ENCODE data around the gene GSN. TPM values are rescaled to one million over a fixed set of nuclear protein-coding genes. Genes with fewer than 3 reads are reported as not detected.
A peak's percentile ranks its signal among the peaks of the same experiment; 100 is the strongest.

The GSN gene
- total and polyA plus RNA-seq, 5 donors from 2014 or later: 2.7 to 12.1 (median 5.2) TPM

GRCh38 chr9:121349009-121349408 is 81.0 kb downstream of the GSN start:
- Mint-ChIP-seq H3K27me3 (no peaks in the 10 kb centered on the region), H3K9me3 (no peaks in the 10 kb centered on the region), H3K4me1 (peaks cover 4 to 7% (median 5%) of the 10 kb centered on the region in 4 donors), H3K36me3 (peaks cover 2% of the 10 kb centered on the region), H3K27ac (no peak overlapping the region), H3K4me3 (no peak overlapping the region)
- Histone ChIP-seq H3K4me3 (ENCODE audit: low read depth, low read length) (no peak overlapping the region), H3K4me1 (ENCODE audit: control insufficient read depth, insufficient read depth, low read length, poor library complexity, severe bottlenecking) (peaks cover 2% of the 10 kb centered on the region), H3K27ac (ENCODE audit: insufficient read depth, low read length, poor library complexity, severe bottlenecking) (no peak overlapping the region), H3K9me3 (ENCODE audit: control insufficient read depth in 2 of 2, low read length in 2 of 2) (no peaks in the 10 kb centered on the region), H3K36me3 (ENCODE audit: control insufficient read depth, insufficient read depth, low read length) (peaks cover 20% of the 10 kb centered on the region), H3K27me3 (ENCODE audit: control insufficient read depth, insufficient read depth, low read length) (no peaks in the 10 kb centered on the region)
- DNase-seq: no peak
- ATAC-seq (ENCODE audit: low read depth in 2 of 2): no peak

GRCh38 chr9:121350036-121350435 is 82.1 kb downstream of the GSN start:
- no peaks in the 10 kb centered on the region for H3K9me3 Mint-ChIP-seq
- Histone ChIP-seq H3K27ac (ENCODE audit: insufficient read depth, low read length, poor library complexity, severe bottlenecking) (no peak overlapping the region), H3K27me3 (ENCODE audit: control insufficient read depth, insufficient read depth, low read length) (no peaks in the 10 kb centered on the region), H3K9me3 (ENCODE audit: control insufficient read depth in 2 of 2, low read length in 2 of 2) (no peaks in the 10 kb centered on the region), H3K4me1 (ENCODE audit: control insufficient read depth, insufficient read depth, low read length, poor library complexity, severe bottlenecking) (peaks cover 2% of the 10 kb centered on the region), H3K4me3 (ENCODE audit: low read depth, low read length) (no peak overlapping the region), H3K36me3 (ENCODE audit: control insufficient read depth, insufficient read depth, low read length) (peaks cover 20% of the 10 kb centered on the region)
- H3K36me3 Mint-ChIP-seq: peaks cover 2% of the 10 kb centered on the region
- ATAC-seq (ENCODE audit: low read depth in 2 of 2) (no peak), DNase-seq (no peak)
- H3K27ac Mint-ChIP-seq: no peak overlapping the region
- H3K27me3 Mint-ChIP-seq: no peaks in the 10 kb centered on the region
- no peak overlapping the region for H3K4me3 Mint-ChIP-seq
- H3K4me1 Mint-ChIP-seq: peaks cover 4 to 7% (median 6%) of the 10 kb centered on the region in 4 donors

GRCh38 chr9:121350993-121351561 is 83.1 kb downstream of the GSN start:
- Mint-ChIP-seq H3K9me3 (no peaks in the 10 kb centered on the region), H3K4me1 (peaks cover 4 to 7% (median 6%) of the 10 kb centered on the region in 4 donors), H3K36me3 (peaks cover 2% of the 10 kb centered on the region), H3K27me3 (no peaks in the 10 kb centered on the region), H3K4me3 (no peak overlapping the region), H3K27ac (no peak overlapping the region)
- Histone ChIP-seq H3K9me3 (ENCODE audit: control insufficient read depth in 2 of 2, low read length in 2 of 2) (no peaks in the 10 kb centered on the region), H3K4me3 (ENCODE audit: low read depth, low read length) (no peak overlapping the region), H3K27ac (ENCODE audit: insufficient read depth, low read length, poor library complexity, severe bottlenecking) (no peak overlapping the region), H3K27me3 (ENCODE audit: control insufficient read depth, insufficient read depth, low read length) (no peaks in the 10 kb centered on the region), H3K4me1 (ENCODE audit: control insufficient read depth, insufficient read depth, low read length, poor library complexity, severe bottlenecking) (peaks cover 2% of the 10 kb centered on the region), H3K36me3 (ENCODE audit: control insufficient read depth, insufficient read depth, low read length) (peaks cover 19% of the 10 kb centered on the region)
- ATAC-seq (ENCODE audit: low read depth in 2 of 2) (no peak), DNase-seq (no peak)

GRCh38 chr9:121353241-121354061 is 85.5 kb downstream of the GSN start:
- Mint-ChIP-seq H3K36me3 (no peaks in the 10 kb centered on the region), H3K27ac (peak overlapping the region in 1 of 3 donors; percentile 40), H3K27me3 (no peaks in the 10 kb centered on the region), H3K4me3 (peak overlapping the region in 2 of 4 donors; percentile 3 to 48), H3K9me3 (no peaks in the 10 kb centered on the region), H3K4me1 (peaks cover 6 to 14% (median 7%) of the 10 kb centered on the region in 4 donors)
- Histone ChIP-seq H3K9me3 (ENCODE audit: control insufficient read depth in 2 of 2, low read length in 2 of 2) (no peaks in the 10 kb centered on the region), H3K27ac (ENCODE audit: insufficient read depth, low read length, poor library complexity, severe bottlenecking) (no peak overlapping the region), H3K4me1 (ENCODE audit: control insufficient read depth, insufficient read depth, low read length, poor library complexity, severe bottlenecking) (peaks cover 2% of the 10 kb centered on the region), H3K4me3 (ENCODE audit: low read depth, low read length) (no peak overlapping the region), H3K36me3 (ENCODE audit: control insufficient read depth, insufficient read depth, low read length) (peaks cover 10% of the 10 kb centered on the region), H3K27me3 (ENCODE audit: control insufficient read depth, insufficient read depth, low read length) (no peaks in the 10 kb centered on the region)
- ATAC-seq (ENCODE audit: low read depth in 2 of 2) (peak; percentile 78 to 82), DNase-seq (peak in 2 of 3 donors; percentile 36 to 51)

- H3K4me3 Mint-ChIP-seq: no peak overlapping the region
- Histone ChIP-seq H3K36me3 (ENCODE audit: control insufficient read depth, insufficient read depth, low read length) (peaks cover 6% of the 10 kb centered on the region), H3K4me1 (ENCODE audit: control insufficient read depth, insufficient read depth, low read length, poor library complexity, severe bottlenecking) (peaks cover 8% of the 10 kb centered on the region), H3K27me3 (ENCODE audit: control insufficient read depth, insufficient read depth, low read length) (no peaks in the 10 kb centered on the region), H3K9me3 (ENCODE audit: control insufficient read depth in 2 of 2, low read length in 2 of 2) (no peaks in the 10 kb centered on the region), H3K4me3 (ENCODE audit: low read depth, low read length) (no peak overlapping the region), H3K27ac (ENCODE audit: insufficient read depth, low read length, poor library complexity, severe bottlenecking) (peak overlapping the region; percentile 6)
- no peaks in the 10 kb centered on the region for H3K36me3 Mint-ChIP-seq
- peak overlapping the region in 1 of 3 donors; percentile 40 for H3K27ac Mint-ChIP-seq
- no peaks in the 10 kb centered on the region for H3K9me3 Mint-ChIP-seq
- DNase-seq (no peak), ATAC-seq (ENCODE audit: low read depth in 2 of 2) (no peak)
- H3K27me3 Mint-ChIP-seq: no peaks in the 10 kb centered on the region
- H3K4me1 Mint-ChIP-seq: peaks cover 6 to 21% (median 13%) of the 10 kb centered on the region in 4 donors
Observed at GRCh38 chr9:121354141-121354540, 86.2 kb downstream of the GSN start.

- H3K27ac ChIP-seq (ENCODE audit: insufficient read depth, low read length, poor library complexity, severe bottlenecking): no peak overlapping the region
- ATAC-seq (ENCODE audit: low read depth in 2 of 2) (no peak), DNase-seq (no peak)
- H3K4me3 Mint-ChIP-seq: no peak overlapping the region
- no peak overlapping the region for H3K27ac Mint-ChIP-seq
- no peaks in the 10 kb centered on the region for H3K27me3 Mint-ChIP-seq
- no peaks in the 10 kb centered on the region for H3K36me3 Mint-ChIP-seq
- no peak overlapping the region for H3K4me3 ChIP-seq (ENCODE audit: low read depth, low read length)
- no peaks in the 10 kb centered on the region for H3K9me3 Mint-ChIP-seq
- no peaks in the 10 kb centered on the region for H3K27me3 ChIP-seq (ENCODE audit: control insufficient read depth, insufficient read depth, low read length)
- H3K9me3 ChIP-seq (ENCODE audit: control insufficient read depth in 2 of 2, low read length in 2 of 2): no peaks in the 10 kb centered on the region
- H3K4me1 ChIP-seq (ENCODE audit: control insufficient read depth, insufficient read depth, low read length, poor library complexity, severe bottlenecking): peaks cover 8% of the 10 kb centered on the region
- H3K36me3 ChIP-seq (ENCODE audit: control insufficient read depth, insufficient read depth, low read length): peaks cover 6% of the 10 kb centered on the region
- peaks cover 6 to 24% (median 16%) of the 10 kb centered on the region in 4 donors for H3K4me1 Mint-ChIP-seq
Observed at GRCh38 chr9:121354762-121355161, 86.8 kb downstream of the GSN start.

- no peaks in the 10 kb centered on the region for H3K9me3 Mint-ChIP-seq
Observed at GRCh38 chr9:121357011-121357410, 89.0 kb downstream of the GSN start.

More at GRCh38 chr9:121357011-121357410, 89.0 kb downstream of the GSN start:
- H3K27ac Mint-ChIP-seq: no peak overlapping the region
- peaks cover 8% of the 10 kb centered on the region for H3K4me1 ChIP-seq (ENCODE audit: control insufficient read depth, insufficient read depth, low read length, poor library complexity, severe bottlenecking)
- H3K27me3 ChIP-seq (ENCODE audit: control insufficient read depth, insufficient read depth, low read length): no peaks in the 10 kb centered on the region
- H3K4me3 Mint-ChIP-seq: no peak overlapping the region
- no peak for ATAC-seq (ENCODE audit: low read depth in 2 of 2)
- H3K9me3 ChIP-seq (ENCODE audit: control insufficient read depth in 2 of 2, low read length in 2 of 2): no peaks in the 10 kb centered on the region
- H3K36me3 Mint-ChIP-seq: no peaks in the 10 kb centered on the region
- H3K36me3 ChIP-seq (ENCODE audit: control insufficient read depth, insufficient read depth, low read length): no peaks in the 10 kb centered on the region
- H3K27me3 Mint-ChIP-seq: no peaks in the 10 kb centered on the region
- H3K27ac ChIP-seq (ENCODE audit: insufficient read depth, low read length, poor library complexity, severe bottlenecking): no peak overlapping the region
- DNase-seq: no peak
- no peak overlapping the region for H3K4me3 ChIP-seq (ENCODE audit: low read depth, low read length)
- peaks cover 6 to 24% (median 16%) of the 10 kb centered on the region in 4 donors for H3K4me1 Mint-ChIP-seq
